Lower lobe of right lung (tissue), 2 donors: ENCODE results near the gene MUC5AC. TPM values are rescaled to one million over a fixed set of nuclear protein-coding genes. Genes with fewer than 3 reads are reported as not detected.

Experiments used
- ATAC-seq, 2 donors: fragments of 200-7000 bp; cut with Tn5 transposase; one replicate each; pipeline ENCODE4 v1.9.1; 2020 to 2022; ENCODE audit warnings: mild to moderate bottlenecking in 2 of 2, moderate library complexity in 2 of 2
- DNase-seq: peaks from one replicate; pipeline ENCODE4 v3.0.0-alpha.2; 2020
- H3K27ac ChIP-seq: fragments of 200-600 bp; one replicate; pipeline ENCODE4 v1.8.0; 2022
- H3K27me3 ChIP-seq: fragments of 200-600 bp; one replicate; pipeline ENCODE4 v1.8.0; 2022; ENCODE audit warnings: low read depth
- H3K36me3 ChIP-seq: fragments of 200-600 bp; one replicate; pipeline ENCODE4 v1.8.0; 2022; ENCODE audit warnings: mild to moderate bottlenecking
- H3K4me1 ChIP-seq: fragments of 200-600 bp; one replicate; pipeline ENCODE4 v1.8.0; 2022
- H3K4me3 ChIP-seq: fragments of 200-600 bp; one replicate; pipeline ENCODE4 v1.8.0; 2022; ENCODE audit warnings: mild to moderate bottlenecking
- H3K9me3 ChIP-seq: fragments of 200-600 bp; one replicate; pipeline ENCODE4 v1.8.0; 2022
- CTCF ChIP-seq: fragments of 200-600 bp; IDR thresholded peaks from one replicate; pipeline ENCODE4 v1.8.0; 2022; ENCODE audit warnings: antibody characterized with exemption, mild to moderate bottlenecking
- intact Hi-C: fragments of 100-400 bp; cut with DNase I; formaldehyde crosslinking; loops from one replicate; pipeline ENCODE4 v1.11.0; 2022
- total RNA-seq: library from RNA; stranded (reverse); fragmentation: NEBNext Ultra II Directional; extraction: Animal tissue kit (Norgen Biotek cat#: 25700); gene quantifications from one replicate; pipeline ENCODE4 v1.2.1, GENCODE V29; 2021
- donor health status: DM: no; HTN: yes; CAD: no; lungs with severe emphysema.

MUC5AC gene
- total RNA-seq, 1 donor from 2014 or later, result 0.35 TPM

- H3K9me3 ChIP-seq, result no peaks in the 10 kb centered on the region
- intact Hi-C loops, result no loop called here
- no peaks in the 10 kb centered on the region for H3K36me3 ChIP-seq
- peaks cover 5% of the 10 kb centered on the region for H3K27me3 ChIP-seq
- H3K4me3 ChIP-seq, result no peak overlapping the region
- TF ChIP-seq CTCF, result no peak
- DNase-seq (peak; percentile 26), ATAC-seq (no peak)
- H3K4me1 ChIP-seq, result no peaks in the 10 kb centered on the region
- no peak overlapping the region for H3K27ac ChIP-seq
Observed at GRCh38 chr11:1178906-1179305, 21.2 kb downstream of the MUC5AC start.

- Histone ChIP-seq H3K4me1 (no peaks in the 10 kb centered on the region), H3K36me3 (no peaks in the 10 kb centered on the region), H3K27ac (no peak overlapping the region), H3K4me3 (no peak overlapping the region), H3K27me3 (peaks cover 5% of the 10 kb centered on the region), H3K9me3 (no peaks in the 10 kb centered on the region)
- TF ChIP-seq CTCF, result no peak
- no peak for ATAC-seq
- intact Hi-C loops, result no loop called here
- peak; percentile 43 for DNase-seq
Observed at GRCh38 chr11:1179641-1180040, 21.9 kb downstream of the MUC5AC start.

- Histone ChIP-seq H3K27ac (no peak overlapping the region), H3K4me1 (no peaks in the 10 kb centered on the region), H3K36me3 (no peaks in the 10 kb centered on the region), H3K27me3 (peaks cover 5% of the 10 kb centered on the region), H3K4me3 (no peak overlapping the region), H3K9me3 (no peaks in the 10 kb centered on the region)
- no peak for DNase-seq
- TF ChIP-seq CTCF, result no peak
- intact Hi-C loops, result no loop called here
- ATAC-seq, result no peak
Observed at GRCh38 chr11:1180171-1180570, 22.4 kb downstream of the MUC5AC start.

- TF ChIP-seq CTCF, result no peak
- no peaks in the 10 kb centered on the region for H3K4me1 ChIP-seq
- intact Hi-C loops, result no loop called here
- H3K27me3 ChIP-seq, result peaks cover 5% of the 10 kb centered on the region
- no peak for DNase-seq
- H3K9me3 ChIP-seq, result no peaks in the 10 kb centered on the region
- H3K4me3 ChIP-seq, result no peak overlapping the region
- H3K36me3 ChIP-seq, result no peaks in the 10 kb centered on the region
- ATAC-seq, result no peak
- H3K27ac ChIP-seq, result no peak overlapping the region
Observed at GRCh38 chr11:1180947-1181391, 23.2 kb downstream of the MUC5AC start.

GRCh38 chr11:1181420-1181819 is 23.7 kb downstream of the MUC5AC start:
- no peaks in the 10 kb centered on the region for H3K4me1 ChIP-seq
- DNase-seq, result no peak
- no peak for TF ChIP-seq CTCF
- no peak overlapping the region for H3K27ac ChIP-seq
- no peaks in the 10 kb centered on the region for H3K9me3 ChIP-seq
- intact Hi-C loops, result no loop called here
- no peak for ATAC-seq
- peaks cover 5% of the 10 kb centered on the region for H3K27me3 ChIP-seq
- no peaks in the 10 kb centered on the region for H3K36me3 ChIP-seq
- H3K4me3 ChIP-seq, result no peak overlapping the region
